HEK293 (cell line): ENCODE measurements around the gene RNASEH2C.

Experiments used
- KLF7 ChIP-seq: fragments of 450-650 bp; formaldehyde crosslinking; IDR thresholded peaks from 2 replicates; pipeline ENCODE4 v1.5.1; 2016; ENCODE audit warnings: missing biosample characterization, missing genetic modification characterization, borderline replicate concordance
- KLF9 ChIP-seq: fragments of 450-650 bp; formaldehyde crosslinking; IDR thresholded peaks from 2 replicates; pipeline ENCODE4 v1.5.1; 2016; ENCODE audit warnings: missing biosample characterization, missing genetic modification characterization, low read depth
- SP2 ChIP-seq: fragments of 450-650 bp; formaldehyde crosslinking; IDR thresholded peaks from 2 replicates; pipeline ENCODE4 v1.5.1; 2016; ENCODE audit warnings: missing biosample characterization, missing genetic modification characterization
- ZBTB11 ChIP-seq: fragments of 450-650 bp; formaldehyde crosslinking; conservative IDR thresholded peaks from 2 replicates; pipeline ENCODE4 v1.5.1; 2016; ENCODE audit warnings: low read depth, missing biosample characterization, missing genetic modification characterization
- ZBTB21 ChIP-seq: fragments of 450-650 bp; formaldehyde crosslinking; IDR thresholded peaks from 2 replicates; pipeline ENCODE4 v1.5.1; 2017; ENCODE audit warnings: missing biosample characterization, missing genetic modification characterization
- ZBTB26 ChIP-seq: fragments of 450-650 bp; formaldehyde crosslinking; optimal IDR thresholded peaks from 2 replicates; pipeline ENCODE3; 2016; ENCODE audit warnings: missing biosample characterization, mild to moderate bottlenecking, missing genetic modification characterization
- ZFP69B ChIP-seq: fragments of 450-650 bp; formaldehyde crosslinking; IDR thresholded peaks from 2 replicates; pipeline ENCODE4 v1.5.1; 2016; ENCODE audit warnings: missing biosample characterization, missing genetic modification characterization
- ZNF169 ChIP-seq: fragments of 450-650 bp; formaldehyde crosslinking; IDR thresholded peaks from 2 replicates; pipeline ENCODE4 v1.5.1; 2016; ENCODE audit warnings: missing biosample characterization, missing genetic modification characterization
- ZNF24 ChIP-seq: fragments of 450-650 bp; formaldehyde crosslinking; IDR thresholded peaks from 2 replicates; pipeline ENCODE4 v1.5.1; 2016; ENCODE audit warnings: missing biosample characterization, missing genetic modification characterization
- ZNF335 ChIP-seq: fragments of 450-650 bp; formaldehyde crosslinking; conservative IDR thresholded peaks from 2 replicates; pipeline ENCODE4 v1.5.1; 2016; ENCODE audit warnings: missing biosample characterization, missing genetic modification characterization
- ZNF354C ChIP-seq: fragments of 450-650 bp; formaldehyde crosslinking; IDR thresholded peaks from 2 replicates; pipeline ENCODE4 v1.5.1; 2016; ENCODE audit warnings: missing biosample characterization, missing genetic modification characterization, low read depth, borderline replicate concordance
- ZNF549 ChIP-seq: fragments of 450-650 bp; IDR thresholded peaks from 2 replicates; pipeline ENCODE4 v1.5.1; 2018; ENCODE audit warnings: missing biosample characterization, missing genetic modification characterization, mild to moderate bottlenecking, inconsistent platforms, moderate library complexity
- ZNF571 ChIP-seq: fragments of 450-650 bp; formaldehyde crosslinking; IDR thresholded peaks from 2 replicates; pipeline ENCODE4 v1.5.0; 2017; ENCODE audit warnings: missing biosample characterization, missing genetic modification characterization
- ZNF692 ChIP-seq: fragments of 450-650 bp; formaldehyde crosslinking; IDR thresholded peaks from 2 replicates; pipeline ENCODE4 v1.5.1; 2016; ENCODE audit warnings: missing biosample characterization, missing genetic modification characterization
- ZNF704 ChIP-seq: fragments of 450-650 bp; formaldehyde crosslinking; IDR thresholded peaks from 2 replicates; pipeline ENCODE4 v1.5.1; 2016; ENCODE audit warnings: missing biosample characterization, missing genetic modification characterization
- TF ChIP-seq, protein P1 (sequence below): fragments of 450-650 bp; formaldehyde crosslinking; IDR thresholded peaks from 2 replicates; pipeline ENCODE4 v1.5.1; 2016; ENCODE audit warnings: missing biosample characterization, missing genetic modification characterization
- TF ChIP-seq, protein P2 (sequence below): fragments of 450-650 bp; formaldehyde crosslinking; IDR thresholded peaks from 2 replicates; pipeline ENCODE4 v1.5.1; 2016; ENCODE audit warnings: missing biosample characterization, missing genetic modification characterization
- TF ChIP-seq, protein P3 (sequence below): IDR thresholded peaks from 2 replicates; pipeline ENCODE4 v1.6.1; 2011; ENCODE audit warnings: mild to moderate bottlenecking, low read depth, low read length, borderline replicate concordance
- TF ChIP-seq, protein P4 (sequence below): fragments of 450-650 bp; formaldehyde crosslinking; IDR thresholded peaks from 2 replicates; pipeline ENCODE4 v1.5.1; 2016; ENCODE audit warnings: missing biosample characterization, missing genetic modification characterization
- TF ChIP-seq, protein P5 (sequence below): fragments of 450-650 bp; formaldehyde crosslinking; IDR thresholded peaks from 2 replicates; pipeline ENCODE4 v1.5.1; 2016; ENCODE audit warnings: missing biosample characterization, missing genetic modification characterization

Gene RNASEH2C

DNA sequence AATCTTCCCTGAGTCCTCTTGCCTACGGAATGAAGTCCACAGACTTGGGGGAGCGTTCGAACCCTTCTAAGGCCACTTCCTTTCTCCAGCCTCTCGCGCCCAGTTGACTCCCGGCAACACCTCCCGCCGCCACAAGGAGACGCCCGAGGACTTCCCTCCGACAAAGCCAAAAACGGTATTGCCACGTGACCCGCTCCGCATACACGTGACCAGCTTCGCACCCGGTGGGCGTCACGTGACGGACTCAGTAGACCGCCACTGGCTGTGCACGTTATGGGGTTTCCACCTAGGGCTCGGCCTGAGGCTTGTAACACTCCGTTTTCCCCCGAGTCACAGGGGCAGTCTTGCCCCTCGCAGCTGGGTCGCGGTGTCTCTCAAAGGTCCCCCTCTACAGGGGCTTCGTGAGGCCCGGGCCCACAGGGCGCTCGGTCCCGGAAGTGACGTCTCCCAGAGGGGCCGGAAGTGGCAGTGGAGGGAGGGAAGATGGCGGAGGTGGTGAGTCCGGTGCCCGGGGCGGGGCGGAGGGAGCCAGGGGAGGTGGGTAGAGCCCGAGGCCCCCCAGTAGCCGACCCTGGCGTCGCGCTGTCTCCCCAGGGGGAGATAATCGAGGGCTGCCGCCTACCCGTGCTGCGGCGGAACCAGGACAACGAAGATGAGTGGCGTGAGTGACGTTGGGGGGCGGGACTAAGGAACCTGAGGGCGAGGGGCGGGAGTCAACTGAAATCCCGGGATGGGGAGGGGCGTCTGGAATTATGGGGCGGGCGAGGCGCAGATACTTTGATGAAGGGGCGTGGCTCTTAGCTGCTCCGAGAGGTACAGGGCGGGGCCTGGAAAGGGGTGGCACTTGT lies 8.6 kb downstream of the RNASEH2C start, which contains the start of gene KAT5 (continued):
- TF ChIP-seq, protein P1, sequence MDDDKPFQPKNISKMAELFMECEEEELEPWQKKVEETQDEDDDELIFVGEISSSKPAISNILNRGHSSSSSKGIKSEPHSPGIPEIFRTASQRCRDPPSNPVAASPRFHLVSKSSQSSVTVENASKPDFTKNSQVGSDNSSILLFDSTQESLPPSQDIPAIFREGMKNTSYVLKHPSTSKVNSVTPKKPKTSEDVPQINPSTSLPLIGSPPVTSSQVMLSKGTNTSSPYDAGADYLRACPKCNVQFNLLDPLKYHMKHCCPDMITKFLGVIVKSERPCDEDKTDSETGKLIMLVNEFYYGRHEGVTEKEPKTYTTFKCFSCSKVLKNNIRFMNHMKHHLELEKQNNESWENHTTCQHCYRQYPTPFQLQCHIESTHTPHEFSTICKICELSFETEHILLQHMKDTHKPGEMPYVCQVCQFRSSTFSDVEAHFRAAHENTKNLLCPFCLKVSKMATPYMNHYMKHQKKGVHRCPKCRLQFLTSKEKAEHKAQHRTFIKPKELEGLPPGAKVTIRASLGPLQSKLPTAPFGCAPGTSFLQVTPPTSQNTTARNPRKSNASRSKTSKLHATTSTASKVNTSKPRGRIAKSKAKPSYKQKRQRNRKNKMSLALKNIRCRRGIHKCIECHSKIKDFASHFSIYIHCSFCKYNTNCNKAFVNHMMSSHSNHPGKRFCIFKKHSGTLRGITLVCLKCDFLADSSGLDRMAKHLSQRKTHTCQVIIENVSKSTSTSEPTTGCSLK (tag by site-specific recombination): no peak
- TF ChIP-seq ZNF169 (no peak), KLF9 (peak; percentile 92), ZFP69B (tag by site-specific recombination) (peak; percentile 97), ZNF704 (peak; percentile 92), ZNF24 (tag by site-specific recombination) (peak; percentile 99), ZBTB21 (peak; percentile 80; the same call in 1 of the 2 replicates), ZNF571 (tag by site-specific recombination) (no peak), ZNF354C (tag by site-specific recombination) (no peak), ZBTB11 (tag by site-specific recombination) (peak; percentile 94), SP2 (tag by site-specific recombination) (peak; percentile 95), ZBTB26 (tag by site-specific recombination) (peak; percentile 48), ZNF692 (tag by site-specific recombination) (peak; percentile 98), ZNF335 (tag by site-specific recombination) (peak; percentile 99), ZNF549 (tag by site-specific recombination) (no peak), KLF7 (tag by site-specific recombination) (peak; percentile 16; the same call in 1 of the 2 replicates)
- TF ChIP-seq, protein P2, sequence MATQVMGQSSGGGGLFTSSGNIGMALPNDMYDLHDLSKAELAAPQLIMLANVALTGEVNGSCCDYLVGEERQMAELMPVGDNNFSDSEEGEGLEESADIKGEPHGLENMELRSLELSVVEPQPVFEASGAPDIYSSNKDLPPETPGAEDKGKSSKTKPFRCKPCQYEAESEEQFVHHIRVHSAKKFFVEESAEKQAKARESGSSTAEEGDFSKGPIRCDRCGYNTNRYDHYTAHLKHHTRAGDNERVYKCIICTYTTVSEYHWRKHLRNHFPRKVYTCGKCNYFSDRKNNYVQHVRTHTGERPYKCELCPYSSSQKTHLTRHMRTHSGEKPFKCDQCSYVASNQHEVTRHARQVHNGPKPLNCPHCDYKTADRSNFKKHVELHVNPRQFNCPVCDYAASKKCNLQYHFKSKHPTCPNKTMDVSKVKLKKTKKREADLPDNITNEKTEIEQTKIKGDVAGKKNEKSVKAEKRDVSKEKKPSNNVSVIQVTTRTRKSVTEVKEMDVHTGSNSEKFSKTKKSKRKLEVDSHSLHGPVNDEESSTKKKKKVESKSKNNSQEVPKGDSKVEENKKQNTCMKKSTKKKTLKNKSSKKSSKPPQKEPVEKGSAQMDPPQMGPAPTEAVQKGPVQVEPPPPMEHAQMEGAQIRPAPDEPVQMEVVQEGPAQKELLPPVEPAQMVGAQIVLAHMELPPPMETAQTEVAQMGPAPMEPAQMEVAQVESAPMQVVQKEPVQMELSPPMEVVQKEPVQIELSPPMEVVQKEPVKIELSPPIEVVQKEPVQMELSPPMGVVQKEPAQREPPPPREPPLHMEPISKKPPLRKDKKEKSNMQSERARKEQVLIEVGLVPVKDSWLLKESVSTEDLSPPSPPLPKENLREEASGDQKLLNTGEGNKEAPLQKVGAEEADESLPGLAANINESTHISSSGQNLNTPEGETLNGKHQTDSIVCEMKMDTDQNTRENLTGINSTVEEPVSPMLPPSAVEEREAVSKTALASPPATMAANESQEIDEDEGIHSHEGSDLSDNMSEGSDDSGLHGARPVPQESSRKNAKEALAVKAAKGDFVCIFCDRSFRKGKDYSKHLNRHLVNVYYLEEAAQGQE (tag by site-specific recombination): 0 out of 2 replicates have a peak, but pooled peaks have one; percentile 9
- TF ChIP-seq, protein P3, sequence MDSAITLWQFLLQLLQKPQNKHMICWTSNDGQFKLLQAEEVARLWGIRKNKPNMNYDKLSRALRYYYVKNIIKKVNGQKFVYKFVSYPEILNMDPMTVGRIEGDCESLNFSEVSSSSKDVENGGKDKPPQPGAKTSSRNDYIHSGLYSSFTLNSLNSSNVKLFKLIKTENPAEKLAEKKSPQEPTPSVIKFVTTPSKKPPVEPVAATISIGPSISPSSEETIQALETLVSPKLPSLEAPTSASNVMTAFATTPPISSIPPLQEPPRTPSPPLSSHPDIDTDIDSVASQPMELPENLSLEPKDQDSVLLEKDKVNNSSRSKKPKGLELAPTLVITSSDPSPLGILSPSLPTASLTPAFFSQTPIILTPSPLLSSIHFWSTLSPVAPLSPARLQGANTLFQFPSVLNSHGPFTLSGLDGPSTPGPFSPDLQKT: no peak; the same call in 1 of the 2 replicates
- TF ChIP-seq, protein P4, sequence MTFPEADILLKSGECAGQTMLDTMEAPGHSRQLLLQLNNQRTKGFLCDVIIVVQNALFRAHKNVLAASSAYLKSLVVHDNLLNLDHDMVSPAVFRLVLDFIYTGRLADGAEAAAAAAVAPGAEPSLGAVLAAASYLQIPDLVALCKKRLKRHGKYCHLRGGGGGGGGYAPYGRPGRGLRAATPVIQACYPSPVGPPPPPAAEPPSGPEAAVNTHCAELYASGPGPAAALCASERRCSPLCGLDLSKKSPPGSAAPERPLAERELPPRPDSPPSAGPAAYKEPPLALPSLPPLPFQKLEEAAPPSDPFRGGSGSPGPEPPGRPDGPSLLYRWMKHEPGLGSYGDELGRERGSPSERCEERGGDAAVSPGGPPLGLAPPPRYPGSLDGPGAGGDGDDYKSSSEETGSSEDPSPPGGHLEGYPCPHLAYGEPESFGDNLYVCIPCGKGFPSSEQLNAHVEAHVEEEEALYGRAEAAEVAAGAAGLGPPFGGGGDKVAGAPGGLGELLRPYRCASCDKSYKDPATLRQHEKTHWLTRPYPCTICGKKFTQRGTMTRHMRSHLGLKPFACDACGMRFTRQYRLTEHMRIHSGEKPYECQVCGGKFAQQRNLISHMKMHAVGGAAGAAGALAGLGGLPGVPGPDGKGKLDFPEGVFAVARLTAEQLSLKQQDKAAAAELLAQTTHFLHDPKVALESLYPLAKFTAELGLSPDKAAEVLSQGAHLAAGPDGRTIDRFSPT (tag by site-specific recombination): peak; percentile 99
- TF ChIP-seq, protein P5, sequence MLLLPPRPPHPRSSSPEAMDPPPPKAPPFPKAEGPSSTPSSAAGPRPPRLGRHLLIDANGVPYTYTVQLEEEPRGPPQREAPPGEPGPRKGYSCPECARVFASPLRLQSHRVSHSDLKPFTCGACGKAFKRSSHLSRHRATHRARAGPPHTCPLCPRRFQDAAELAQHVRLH (tag by site-specific recombination): peak; percentile 98
